ENCODE results near the gene SULT2B1. TPM values are rescaled to one million over a fixed set of nuclear protein-coding genes. Genes with fewer than 3 reads are reported as not detected.

SULT2B1 gene
- total RNA-seq, 2 donors from 2014 or later, result 0.35 to 2.4 TPM

DNA sequence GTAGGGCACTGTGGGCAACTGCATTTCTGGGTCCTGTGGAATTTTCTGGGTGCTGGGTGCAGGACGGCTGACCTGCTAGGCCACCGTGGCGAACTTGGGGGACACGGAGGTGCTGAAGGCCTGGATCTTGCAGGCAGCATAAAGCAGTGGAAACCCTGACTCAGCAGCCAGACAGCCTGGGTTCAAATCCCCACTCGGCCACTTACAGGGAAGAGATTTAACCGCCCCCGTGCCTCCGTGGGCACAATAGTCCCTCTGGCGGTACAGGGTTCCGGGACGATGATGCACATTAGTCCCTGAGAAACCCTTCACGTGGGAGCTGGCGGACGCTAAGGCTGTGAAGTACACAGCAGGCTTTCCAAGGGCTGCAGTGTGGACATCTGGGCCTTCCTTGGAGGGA lies 59.9 kb downstream of the SULT2B1 start:
- TF ChIP-seq, protein P1, sequence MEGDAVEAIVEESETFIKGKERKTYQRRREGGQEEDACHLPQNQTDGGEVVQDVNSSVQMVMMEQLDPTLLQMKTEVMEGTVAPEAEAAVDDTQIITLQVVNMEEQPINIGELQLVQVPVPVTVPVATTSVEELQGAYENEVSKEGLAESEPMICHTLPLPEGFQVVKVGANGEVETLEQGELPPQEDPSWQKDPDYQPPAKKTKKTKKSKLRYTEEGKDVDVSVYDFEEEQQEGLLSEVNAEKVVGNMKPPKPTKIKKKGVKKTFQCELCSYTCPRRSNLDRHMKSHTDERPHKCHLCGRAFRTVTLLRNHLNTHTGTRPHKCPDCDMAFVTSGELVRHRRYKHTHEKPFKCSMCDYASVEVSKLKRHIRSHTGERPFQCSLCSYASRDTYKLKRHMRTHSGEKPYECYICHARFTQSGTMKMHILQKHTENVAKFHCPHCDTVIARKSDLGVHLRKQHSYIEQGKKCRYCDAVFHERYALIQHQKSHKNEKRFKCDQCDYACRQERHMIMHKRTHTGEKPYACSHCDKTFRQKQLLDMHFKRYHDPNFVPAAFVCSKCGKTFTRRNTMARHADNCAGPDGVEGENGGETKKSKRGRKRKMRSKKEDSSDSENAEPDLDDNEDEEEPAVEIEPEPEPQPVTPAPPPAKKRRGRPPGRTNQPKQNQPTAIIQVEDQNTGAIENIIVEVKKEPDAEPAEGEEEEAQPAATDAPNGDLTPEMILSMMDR (conservative IDR thresholded peaks at IDR 0.05), result no peak
- Mint-ChIP-seq H3K27me3 (ENCODE audit: insufficient read depth) (no peaks in the 10 kb centered on the region), H3K4me3 (no peak overlapping the region), H3K4me1 (peaks cover 27% of the 10 kb centered on the region), H3K36me3 (ENCODE audit: low read depth) (peaks cover 19% of the 10 kb centered on the region), H3K9me3 (no peaks in the 10 kb centered on the region), H3K27ac (no peak overlapping the region)
- WGBS, 2 experiments (ENCODE audit: insufficient coverage in 1 of 2, insufficient read length in 1 of 2), result 93 to 96% methylated on average over 9 to 14 of the region's 14 CpGs
- Histone ChIP-seq H3K4me3 (ENCODE audit: low read length) (no peak overlapping the region), H3K27me3 (ENCODE audit: control insufficient read depth, insufficient read depth, low read length, poor library complexity, severe bottlenecking) (no peaks in the 10 kb centered on the region), H3K9me3 (ENCODE audit: control insufficient read depth, low read length) (no peaks in the 10 kb centered on the region), H3K4me1 (ENCODE audit: control insufficient read depth, insufficient read depth, low read length) (peaks cover 20% of the 10 kb centered on the region), H3K27ac (ENCODE audit: low read depth, low read length) (no peak overlapping the region), H3K36me3 (ENCODE audit: control insufficient read depth, insufficient read depth, low read length) (peaks cover 20% of the 10 kb centered on the region), H3K9ac (ENCODE audit: extremely low read depth, low read length, poor library complexity, severe bottlenecking) (no peak overlapping the region)
- DNase-seq, result no peak

DNA sequence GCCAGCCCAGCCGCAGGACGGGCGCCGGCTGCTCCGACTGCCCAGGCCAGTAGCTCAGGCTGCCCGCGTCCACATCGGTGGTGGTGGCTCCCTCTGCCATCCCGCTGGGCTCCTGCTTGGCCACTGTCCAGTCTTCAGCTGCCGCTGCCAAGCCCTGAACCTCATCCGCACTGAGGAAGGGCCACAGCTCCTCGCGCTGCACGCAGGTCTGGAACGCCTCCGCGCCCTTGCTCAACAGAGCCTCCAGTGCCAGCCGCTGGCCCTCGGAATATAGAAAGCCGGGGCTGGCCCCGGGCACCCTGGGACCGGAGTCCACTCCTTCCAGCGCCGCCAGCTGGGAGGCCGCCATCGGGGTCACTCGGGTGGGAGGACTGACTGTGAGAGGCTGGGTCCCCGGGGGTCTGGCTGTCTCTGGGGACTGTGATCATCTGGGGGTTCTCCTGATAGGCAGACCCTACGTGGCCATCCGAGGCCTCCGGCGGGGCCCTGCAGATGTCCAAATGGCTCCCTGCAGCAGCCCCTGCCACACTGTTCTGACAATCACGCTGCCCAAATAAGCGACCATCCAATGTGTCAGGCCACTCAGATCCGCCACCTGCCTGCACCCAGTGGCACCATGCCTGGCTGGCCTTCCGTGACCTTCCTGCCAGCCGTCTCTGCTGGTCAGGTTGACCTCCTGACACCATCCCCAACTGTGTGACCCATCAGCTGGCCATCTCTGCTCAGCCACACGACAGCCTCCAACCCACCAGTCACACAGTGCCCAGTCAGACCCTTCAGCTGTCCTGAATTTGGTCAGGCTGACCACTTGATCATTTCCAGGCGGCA lies 61.3 kb downstream of the SULT2B1 start:
- TF ChIP-seq, protein P1 (conservative IDR thresholded peaks at IDR 0.05), result no peak
- WGBS, 2 experiments (ENCODE audit: insufficient coverage in 1 of 2, insufficient read length in 1 of 2), result 85 to 95% methylated on average over 16 to 39 of the region's 39 CpGs
- no peak overlapping the region for H3K4me3 ChIP-seq (ENCODE audit: low read length)
- no peaks in the 10 kb centered on the region for H3K9me3 Mint-ChIP-seq
- peak overlapping the region; percentile 97 for H3K27ac Mint-ChIP-seq
- H3K4me3 Mint-ChIP-seq, result no peak overlapping the region
- peaks cover 31% of the 10 kb centered on the region for H3K36me3 Mint-ChIP-seq (ENCODE audit: low read depth)
- peaks cover 27% of the 10 kb centered on the region for H3K4me1 ChIP-seq (ENCODE audit: control insufficient read depth, insufficient read depth, low read length)
- no peaks in the 10 kb centered on the region for H3K27me3 ChIP-seq (ENCODE audit: control insufficient read depth, insufficient read depth, low read length, poor library complexity, severe bottlenecking)
- peaks cover 29% of the 10 kb centered on the region for H3K4me1 Mint-ChIP-seq
- H3K9me3 ChIP-seq (ENCODE audit: control insufficient read depth, low read length), result no peaks in the 10 kb centered on the region
- no peak overlapping the region for H3K27ac ChIP-seq (ENCODE audit: low read depth, low read length)
- no peaks in the 10 kb centered on the region for H3K27me3 Mint-ChIP-seq (ENCODE audit: insufficient read depth)
- no peak overlapping the region for H3K9ac ChIP-seq (ENCODE audit: extremely low read depth, low read length, poor library complexity, severe bottlenecking)
- peaks cover 33% of the 10 kb centered on the region for H3K36me3 ChIP-seq (ENCODE audit: control insufficient read depth, insufficient read depth, low read length)
- no peak for DNase-seq

DNA sequence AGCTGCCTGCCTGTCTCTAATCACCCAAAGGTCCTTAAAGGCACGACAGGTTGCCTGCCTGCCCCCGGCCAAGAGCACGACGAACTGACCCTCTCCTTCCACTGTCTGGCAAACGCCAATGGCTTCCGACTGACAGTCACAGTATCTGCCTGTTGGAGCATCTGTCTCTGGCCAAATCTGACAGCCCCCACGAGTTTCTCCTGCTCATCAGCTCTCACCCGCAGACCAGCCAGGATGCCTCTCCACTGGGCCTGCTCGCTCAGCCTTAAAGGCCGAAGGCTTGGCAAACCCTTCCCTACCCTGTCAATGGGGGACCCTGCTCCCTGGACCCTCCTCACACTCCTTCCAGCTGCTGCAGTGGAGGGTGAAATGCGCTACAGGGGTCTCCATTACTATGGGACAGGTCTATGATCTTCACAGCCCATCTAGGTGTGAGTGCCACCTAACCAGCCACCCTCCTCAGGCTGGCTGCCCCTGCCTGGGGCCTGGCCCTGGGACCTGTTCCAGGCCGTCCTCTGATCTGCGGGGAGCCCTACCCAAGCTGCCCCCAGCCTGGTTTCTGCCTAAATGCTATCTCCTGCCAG lies 62.0 kb downstream of the SULT2B1 start:
- Mint-ChIP-seq H3K4me3 (peak overlapping the region; percentile 99), H3K27me3 (ENCODE audit: insufficient read depth) (no peaks in the 10 kb centered on the region), H3K9me3 (no peaks in the 10 kb centered on the region), H3K27ac (peak overlapping the region; percentile 97), H3K36me3 (ENCODE audit: low read depth) (peaks cover 34% of the 10 kb centered on the region), H3K4me1 (peaks cover 28% of the 10 kb centered on the region)
- H3K9ac ChIP-seq (ENCODE audit: extremely low read depth, low read length, poor library complexity, severe bottlenecking), result peak overlapping the region; percentile 15
- H3K9me3 ChIP-seq (ENCODE audit: control insufficient read depth, low read length), result no peaks in the 10 kb centered on the region
- peak; percentile 64 for DNase-seq
- H3K27ac ChIP-seq (ENCODE audit: low read depth, low read length), result peak overlapping the region; percentile 57
- peaks cover 33% of the 10 kb centered on the region for H3K36me3 ChIP-seq (ENCODE audit: control insufficient read depth, insufficient read depth, low read length)
- H3K4me1 ChIP-seq (ENCODE audit: control insufficient read depth, insufficient read depth, low read length), result peaks cover 27% of the 10 kb centered on the region
- H3K4me3 ChIP-seq (ENCODE audit: low read length), result no peak overlapping the region
- 84 to 94% methylated on average over 12 to 13 of the region's 13 CpGs for WGBS, 2 experiments (ENCODE audit: insufficient coverage in 1 of 2, insufficient read length in 1 of 2)
- H3K27me3 ChIP-seq (ENCODE audit: control insufficient read depth, insufficient read depth, low read length, poor library complexity, severe bottlenecking), result no peaks in the 10 kb centered on the region
- TF ChIP-seq, protein P1 (conservative IDR thresholded peaks at IDR 0.05), result no peak
